NCI-H1930 (cell line): ENCODE results near the gene MRPL54.

Experiments used
- DNase-seq, 2 experiments: peaks; one replicate each; lab custom pipeline; 2025; lab: John Stamatoyannopoulos, UW

MRPL54 gene

DNA sequence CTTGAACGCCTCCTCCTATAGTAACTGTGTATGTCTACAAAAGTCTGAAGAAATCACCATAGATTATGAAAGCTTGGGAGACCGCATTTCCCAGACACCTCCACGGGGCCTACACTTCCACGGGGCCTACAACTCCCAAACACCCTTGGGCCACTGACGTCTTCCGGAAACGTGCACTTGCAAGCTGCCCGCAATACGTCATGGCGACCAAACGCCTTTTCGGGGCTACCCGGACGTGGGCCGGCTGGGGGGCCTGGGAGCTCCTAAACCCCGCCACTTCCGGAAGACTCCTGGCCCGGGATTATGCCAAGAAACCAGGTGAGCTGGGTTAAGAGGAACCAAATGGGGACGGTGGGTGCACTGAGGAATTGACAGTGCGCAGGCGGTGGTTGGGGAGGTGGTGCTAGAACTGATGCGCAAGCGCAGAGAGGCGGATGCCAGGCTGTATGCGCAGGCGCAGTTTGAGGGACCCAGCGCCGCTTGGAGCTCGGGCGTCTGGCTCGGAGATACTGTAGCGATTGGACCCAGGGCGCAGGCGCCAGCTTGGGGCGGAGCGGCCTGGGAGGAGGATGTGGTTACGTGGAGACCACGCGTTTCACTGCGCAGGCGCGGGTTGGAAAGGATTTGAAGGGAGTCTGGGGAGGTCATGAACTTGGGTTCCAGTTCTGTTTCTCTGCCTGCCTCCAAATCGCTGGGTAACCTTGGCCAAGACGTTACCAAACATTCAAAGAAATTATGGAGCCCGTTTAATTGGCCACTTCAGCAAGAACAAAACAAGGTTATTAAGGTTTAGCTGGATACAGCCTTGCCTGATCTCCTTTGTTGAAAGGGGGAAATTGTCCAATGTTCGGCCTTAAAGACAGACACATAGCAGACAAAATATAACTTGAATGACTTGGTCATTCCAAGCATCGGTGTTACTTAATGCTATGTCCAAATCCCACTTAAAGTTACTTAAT is at the start of gene MRPL54:
Gene MRPL54, plus strand, starts transcription at position 182 of the 959 bp plus-strand sequence. Its CDS starts 19 bp downstream, at position 201.
- DNase-seq, result peak; percentile 94 to 95

DNA sequence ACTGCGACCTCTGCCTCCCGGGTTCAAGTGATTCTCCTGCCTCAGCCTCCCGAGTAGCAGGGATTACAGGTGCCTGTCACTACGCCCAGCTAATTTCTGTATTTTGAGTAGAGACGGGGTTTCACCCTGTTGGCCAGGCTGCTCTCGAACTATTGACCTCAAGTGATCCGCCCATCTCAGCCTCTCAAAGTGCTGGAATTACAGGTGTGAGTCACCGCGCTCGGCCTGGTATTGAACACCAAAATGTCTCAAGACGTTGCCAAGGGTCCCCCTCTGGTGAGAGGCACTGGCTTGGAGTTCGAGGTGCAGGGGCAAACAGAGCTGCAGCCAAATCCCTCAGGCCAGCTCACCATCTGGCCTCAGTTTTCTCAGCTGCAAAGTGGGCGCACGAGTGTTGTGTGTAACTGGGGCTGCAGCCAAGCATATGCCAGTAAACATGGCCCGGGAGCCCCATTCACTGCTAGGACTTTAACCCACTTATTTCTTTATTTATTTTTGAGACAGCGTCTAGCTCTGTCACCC is 46.3 kb upstream of the MRPL54 start:
- DNase-seq, result no peak

DNA sequence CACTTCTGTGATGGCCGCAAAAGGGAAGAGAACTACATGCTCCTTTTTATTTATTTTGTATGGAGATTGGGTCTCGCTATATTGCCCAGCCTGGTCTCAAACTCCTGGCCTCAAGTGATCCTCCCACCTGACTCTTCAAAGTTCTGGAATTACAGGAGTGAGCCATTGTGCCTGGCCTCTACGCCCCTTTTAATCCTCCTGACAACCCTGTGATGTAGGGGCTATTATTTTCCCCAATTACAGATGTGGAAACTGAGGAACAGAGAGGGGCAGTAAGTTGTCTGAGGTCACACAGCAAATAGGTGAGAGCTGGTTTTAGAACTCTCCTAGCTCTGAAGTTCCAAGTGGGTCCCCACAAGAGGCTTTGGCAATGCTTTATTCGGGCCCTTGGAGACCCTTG is 42.6 kb upstream of the MRPL54 start:
- no peak for DNase-seq

DNA sequence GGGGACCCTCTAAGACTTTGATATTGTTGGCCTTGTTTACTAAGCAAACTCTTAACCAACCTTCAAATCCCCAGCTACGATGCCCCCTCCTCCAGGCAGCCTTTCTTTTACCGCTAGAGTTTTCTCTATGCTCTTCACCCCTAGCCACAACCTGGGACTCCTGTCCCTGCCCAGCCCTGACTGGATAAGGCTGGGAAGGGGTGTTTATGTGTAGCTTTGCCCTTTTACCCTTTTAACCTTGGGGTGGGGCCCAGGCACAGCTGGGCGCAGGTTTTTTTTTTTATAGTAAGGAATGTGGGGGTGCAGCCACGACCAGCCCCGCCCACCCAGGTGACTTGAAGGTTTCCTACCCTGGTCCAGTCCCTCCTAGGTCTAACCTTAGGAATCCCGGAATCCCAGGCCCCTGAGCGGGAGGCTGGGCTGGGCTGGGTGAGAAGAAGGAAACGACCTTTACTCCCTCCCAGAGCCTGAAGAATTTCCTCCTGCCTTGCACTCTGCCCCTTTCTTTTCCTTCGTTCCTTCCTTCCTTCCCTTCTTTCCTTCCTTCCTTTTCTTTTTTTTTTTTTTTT is 42.0 kb upstream of the MRPL54 start:
- DNase-seq, result no peak

DNA sequence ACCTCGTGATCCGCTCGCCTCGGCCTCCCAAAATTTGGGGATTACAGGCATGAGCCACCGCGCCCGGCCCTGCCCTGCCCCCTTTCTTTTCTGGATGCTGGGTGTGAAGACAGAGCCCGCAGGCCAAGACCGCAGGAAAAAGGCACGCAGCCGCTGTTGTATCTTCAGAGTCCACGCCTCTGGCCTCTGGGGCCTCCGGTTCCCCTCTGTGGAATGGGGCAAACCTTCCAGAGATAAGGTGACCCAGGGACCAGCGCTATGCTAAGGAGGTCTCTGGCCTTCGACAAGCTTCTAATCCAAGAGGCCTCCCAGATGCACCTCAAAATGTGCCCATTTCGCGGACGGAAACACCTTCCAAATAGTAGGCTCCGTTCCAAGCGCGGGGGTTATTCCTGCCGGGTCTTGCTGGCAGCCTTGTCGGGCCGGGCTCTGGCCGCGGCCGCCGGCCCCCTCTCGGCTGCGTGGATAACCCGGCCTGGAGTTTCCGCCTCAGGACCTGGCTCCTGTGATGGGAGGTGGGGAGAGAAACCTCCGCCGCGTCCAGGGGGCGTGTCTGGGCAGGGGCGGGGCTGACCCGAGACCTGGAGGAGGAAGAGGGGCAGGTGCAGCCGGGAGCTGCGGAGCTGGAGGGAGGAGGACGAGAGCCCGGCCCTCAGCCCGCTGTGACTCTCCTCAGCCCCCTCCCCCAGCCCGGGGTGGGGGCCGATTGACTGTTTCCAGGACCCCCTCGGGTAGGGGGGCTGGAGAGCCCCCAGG is 41.2 kb upstream of the MRPL54 start:
- DNase-seq, result peak; percentile 50 to 77

DNA sequence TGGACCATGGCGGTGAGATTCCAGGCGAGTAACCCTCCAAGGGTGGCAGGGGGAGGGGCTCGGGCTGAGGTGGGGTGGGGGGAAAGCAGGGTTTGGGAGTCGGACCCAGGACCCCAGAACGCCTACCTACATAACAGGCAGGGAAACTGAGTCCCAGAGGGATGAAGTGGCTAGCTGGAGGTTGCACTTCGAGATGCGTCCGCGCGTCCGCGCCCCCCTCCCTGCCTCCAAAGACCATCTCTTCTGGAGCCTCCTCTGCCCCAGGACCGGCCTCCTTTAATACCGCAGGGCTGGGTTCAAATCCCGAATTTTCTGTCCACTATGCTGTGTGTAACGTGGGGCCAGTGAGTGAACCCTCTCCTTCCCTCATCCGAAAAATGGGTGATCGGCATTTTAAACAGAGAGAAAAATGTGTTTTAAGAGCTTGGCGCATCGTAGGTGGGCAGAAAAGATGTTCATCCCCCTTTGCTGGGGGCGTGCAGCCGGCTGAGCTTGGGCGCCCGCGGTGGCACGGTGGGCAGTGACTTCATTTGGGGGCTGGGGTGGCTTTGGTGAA is 40.5 kb upstream of the MRPL54 start:
- DNase-seq, result no peak

DNA sequence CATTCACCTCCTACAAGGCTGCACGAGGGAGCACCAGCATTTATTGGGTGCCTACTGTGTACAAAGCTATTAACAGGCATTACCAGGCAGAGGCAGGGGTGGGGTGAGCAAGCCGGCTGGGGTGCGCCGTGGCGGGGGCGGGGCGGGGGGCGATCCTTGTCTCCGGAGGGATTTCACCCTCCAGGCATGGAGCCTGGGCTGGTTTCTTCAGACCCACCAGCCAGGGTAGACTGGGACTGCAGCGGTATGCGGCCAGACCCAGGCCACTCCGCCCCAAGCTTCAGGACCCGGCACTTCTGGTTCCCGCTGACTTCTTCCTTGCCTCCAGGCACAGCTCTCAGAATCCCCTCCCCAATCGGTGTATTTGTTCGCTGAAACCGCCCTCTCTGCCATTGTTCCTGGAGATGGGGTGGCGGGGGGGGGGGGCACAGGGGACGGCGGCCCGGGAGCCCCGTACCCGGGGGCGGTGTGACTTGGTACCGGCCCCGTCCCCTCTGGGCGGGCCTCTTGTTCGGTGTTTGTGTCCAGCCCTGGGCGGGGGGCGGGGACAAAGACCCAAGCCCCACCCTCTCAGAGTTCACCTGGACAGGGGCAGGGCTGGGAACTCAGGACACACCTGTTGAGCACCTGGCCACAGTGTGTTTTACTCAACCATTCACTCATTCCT is 39.9 kb upstream of the MRPL54 start:
- no peak for DNase-seq

DNA sequence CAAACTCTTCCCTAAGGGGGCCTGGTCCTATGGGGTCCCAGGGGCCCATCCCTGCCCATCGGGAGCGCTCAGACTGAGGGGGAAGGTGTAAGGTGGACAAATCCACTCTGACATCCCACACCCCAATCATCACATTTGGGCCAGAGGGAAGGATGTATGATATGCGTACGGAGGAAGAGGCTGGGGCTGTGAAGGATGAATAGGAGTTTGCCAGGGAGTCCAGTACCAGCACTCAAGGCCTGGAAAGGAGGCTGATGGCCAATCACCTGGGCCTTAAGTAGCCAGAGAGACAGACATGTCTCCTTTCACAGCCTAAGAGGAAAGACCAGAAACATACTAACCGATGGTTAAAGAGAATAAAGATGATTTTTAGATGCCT is 39.4 kb upstream of the MRPL54 start:
- no peak for DNase-seq

DNA sequence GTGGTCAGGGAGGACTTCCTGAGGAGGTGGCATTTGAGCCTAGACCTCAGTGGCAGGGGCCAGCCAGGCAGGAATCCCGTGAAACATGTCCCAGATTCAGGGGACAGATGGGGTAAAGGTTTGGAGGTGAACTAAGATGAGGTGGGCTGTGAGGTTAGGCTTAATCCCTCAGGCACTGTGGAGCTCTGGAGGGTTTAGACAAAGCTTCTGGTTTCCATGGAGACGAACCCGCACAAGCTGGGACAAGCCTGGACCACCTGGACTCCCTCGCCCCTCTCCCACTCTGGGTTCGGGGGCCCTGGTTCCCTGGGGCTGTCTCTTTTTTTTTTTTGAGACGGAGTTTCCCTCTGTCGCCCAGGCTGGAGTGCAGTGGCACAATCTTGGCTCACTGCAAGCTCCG is 38.6 kb upstream of the MRPL54 start:
- no peak for DNase-seq

DNA sequence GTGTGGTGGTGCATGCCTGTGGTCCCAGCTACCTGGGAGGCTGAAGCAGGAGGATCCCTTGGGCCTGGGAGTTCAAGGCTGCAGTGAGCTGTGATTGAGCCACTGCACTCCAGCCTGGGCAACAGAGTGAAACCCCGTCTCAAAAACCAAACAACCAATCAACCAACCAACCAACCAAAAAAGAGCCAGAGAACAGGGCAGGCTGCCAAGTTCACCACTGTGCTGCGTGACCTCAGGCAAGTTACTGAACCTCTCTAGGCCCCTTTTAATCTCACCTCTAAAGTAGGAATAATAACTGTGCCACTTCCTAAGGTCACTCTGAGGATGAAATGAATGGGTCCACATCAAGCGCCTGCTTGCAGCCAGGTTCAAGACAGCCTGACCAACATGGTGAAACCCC is 37.4 kb upstream of the MRPL54 start:
- DNase-seq, result no peak

DNA sequence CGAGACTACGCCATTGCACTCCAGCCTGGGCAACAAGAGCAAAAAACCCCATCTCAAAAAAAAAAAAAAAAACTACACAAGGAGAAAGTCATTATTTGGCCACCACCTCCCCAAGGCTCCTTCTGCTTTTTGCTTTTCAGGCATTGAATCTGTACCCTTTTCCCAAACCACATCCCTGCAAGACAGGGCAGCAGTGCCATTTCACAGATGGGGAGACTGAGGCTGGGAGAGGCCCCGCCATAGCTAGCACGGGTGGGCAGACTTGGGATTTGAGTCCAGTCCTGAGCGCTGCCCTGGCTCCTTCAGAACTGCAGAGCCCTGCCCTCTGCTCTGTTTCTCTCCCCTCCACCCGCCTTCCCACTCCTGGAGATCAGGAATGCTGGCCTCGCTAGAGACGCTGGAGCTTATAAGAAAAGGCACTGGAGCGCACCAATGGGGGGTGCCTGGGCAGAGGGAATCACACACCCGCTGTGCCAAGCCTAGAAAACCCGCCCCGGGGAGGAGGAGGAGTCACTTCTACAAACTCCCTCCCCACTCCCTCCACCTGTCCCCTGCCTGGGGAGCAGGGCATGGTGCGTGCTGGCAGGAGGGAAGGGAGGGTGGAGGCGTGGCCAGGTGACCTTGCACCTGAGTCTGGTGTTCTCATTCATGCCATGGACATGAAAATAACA is 36.7 kb upstream of the MRPL54 start:
- DNase-seq, result no peak

DNA sequence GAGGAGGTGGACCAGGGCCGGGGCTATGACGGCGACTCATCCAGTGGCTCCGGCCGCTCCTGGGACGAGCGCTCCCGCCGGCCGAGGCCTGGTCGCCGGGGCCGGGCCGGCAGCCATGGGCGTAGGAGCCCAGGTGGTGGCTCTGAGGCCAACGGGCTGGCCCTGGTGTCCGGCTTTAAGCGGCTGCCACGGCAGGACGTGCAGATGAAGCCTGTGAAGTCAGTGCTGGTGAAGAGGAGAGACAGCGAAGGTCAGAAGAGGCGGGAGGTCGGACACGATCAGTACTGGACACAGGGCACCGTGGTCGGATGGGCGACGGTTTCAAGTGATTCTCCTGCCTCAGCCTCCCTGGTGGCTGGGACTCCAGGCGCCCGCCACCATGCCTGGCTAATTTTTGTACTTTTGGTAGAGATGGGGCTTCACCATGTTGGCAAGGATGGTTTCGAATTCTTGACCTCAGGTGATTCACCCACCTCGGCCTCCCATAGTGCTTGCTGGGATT is 32.0 kb upstream of the MRPL54 start:
- no peak for DNase-seq

DNA sequence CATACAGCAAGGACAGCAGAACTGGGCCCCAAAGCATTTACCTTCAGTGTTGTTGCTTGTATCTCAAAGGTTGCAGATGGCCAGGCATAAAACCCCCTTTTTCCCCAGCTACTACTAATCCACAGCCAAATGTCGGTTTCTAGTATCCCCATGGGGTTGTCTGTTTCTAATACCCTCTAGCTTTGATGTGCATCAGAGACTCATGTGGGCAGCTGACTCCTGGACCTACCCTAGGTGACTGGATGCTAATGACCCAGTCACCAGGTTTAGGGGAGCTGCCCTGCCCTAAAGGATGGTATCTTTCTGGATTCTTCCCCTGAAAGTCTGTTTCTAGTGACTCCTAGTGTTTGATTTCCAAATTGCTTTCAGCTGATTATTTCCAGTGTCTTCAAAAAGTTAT is 30.4 kb upstream of the MRPL54 start:
- no peak for DNase-seq

DNA sequence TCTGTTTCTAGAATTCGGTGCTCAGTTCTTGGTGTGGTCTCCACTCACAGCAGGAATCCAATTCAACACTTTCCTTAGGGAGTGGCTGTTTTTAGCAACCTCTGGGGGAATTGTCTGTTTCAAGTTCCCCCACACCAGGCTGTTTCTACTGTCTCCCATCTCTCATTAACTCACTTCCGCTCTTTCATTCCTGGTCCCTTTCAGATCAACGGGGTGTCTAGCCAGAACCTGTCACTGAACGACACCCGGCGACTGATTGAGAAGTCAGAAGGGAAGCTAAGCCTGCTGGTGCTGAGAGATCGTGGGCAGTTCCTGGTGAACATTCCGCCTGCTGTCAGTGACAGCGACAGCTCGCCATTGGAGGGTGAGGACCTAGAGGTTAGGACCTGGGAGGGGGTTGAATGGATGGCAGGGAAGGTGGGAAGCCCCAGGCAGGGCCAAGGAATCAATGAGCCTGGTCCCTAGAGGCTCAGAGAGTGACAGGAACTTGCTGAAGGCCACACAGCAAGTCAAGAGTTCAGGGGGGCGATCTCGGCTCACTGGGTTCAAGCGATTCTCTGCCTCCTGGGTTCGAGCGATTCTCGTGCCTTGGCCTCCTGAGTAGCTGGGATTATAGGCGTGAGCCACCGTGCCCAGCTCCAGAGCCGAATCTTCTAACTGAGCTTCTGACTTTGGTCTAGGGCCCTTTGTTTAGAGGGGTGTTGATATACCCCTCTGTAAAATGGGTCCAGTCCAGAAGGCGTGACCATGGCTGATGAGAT is 28.8 kb upstream of the MRPL54 start:
- DNase-seq, result no peak

DNA sequence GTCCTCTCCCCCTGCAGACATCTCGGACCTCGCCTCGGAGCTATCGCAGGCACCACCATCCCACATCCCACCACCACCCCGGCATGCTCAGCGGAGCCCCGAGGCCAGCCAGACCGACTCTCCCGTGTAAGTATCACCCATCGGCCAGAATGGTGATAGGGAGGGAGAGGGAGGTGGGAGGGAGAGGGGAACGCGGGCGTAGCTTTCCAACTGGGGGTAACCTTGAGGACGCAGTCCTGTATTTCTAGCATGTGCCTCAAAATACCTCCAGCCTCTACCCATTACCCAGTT is 28.2 kb upstream of the MRPL54 start:
- no peak for DNase-seq

DNA sequence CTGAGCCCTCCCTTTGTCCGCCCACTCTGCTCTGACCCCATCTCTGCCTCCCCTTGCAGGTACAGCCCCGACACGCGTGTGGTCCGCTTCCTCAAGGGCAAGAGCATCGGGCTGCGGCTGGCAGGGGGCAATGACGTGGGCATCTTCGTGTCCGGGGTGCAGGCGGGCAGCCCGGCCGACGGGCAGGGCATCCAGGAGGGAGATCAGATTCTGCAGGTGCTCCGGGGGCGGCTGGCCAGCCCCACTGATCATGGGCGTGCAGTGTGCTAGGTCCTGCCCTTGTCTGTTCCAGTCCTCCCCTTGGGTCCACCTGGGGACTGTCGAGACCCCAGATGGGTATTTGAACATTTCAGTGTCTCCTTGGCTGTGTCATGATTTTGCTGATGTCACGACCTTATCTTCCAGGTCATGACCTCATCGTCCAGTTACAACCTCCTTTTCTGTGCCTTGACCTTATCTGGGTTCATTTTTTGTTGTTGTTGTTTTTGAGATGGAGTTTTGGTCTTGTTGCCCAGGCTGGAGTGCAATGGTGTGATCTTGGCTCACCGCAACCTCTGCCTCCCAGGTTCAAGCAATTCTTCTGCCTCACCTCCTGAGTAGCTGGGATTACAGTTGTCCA is 26.3 kb upstream of the MRPL54 start:
- no peak for DNase-seq

DNA sequence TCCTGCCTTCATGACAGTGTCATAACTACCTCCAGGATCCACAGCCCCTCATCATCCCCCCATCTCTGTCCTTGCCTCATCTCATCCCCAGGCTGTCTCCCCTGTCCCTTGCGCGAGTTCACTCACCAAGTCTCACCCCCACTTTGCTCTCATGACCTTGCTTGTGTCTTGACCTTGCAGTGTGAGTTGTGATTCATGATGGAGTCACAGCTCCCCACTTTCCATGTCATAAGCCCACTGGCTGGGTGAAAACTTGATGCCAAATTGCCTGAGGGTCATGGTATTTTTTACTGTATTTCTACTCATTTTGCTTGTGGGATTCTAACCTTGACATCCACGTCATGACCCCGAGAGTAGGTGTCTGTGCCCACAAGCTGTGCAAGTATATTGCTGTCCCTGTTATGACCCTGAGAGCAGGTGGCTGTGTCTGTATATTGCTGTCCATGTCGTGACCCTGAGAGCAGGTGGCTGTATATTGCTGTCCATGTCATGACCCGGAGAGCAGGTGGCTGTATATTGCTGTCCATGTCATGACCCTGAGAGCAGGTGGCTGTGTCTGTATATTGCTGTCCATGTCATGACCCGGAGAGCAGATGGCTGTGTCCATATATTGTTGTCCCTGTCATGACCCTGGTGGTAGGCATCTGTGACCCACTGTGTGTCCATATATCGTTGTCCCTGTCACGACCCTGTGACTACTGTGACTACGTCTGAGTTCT is 24.8 kb upstream of the MRPL54 start:
- DNase-seq, result no peak

DNA sequence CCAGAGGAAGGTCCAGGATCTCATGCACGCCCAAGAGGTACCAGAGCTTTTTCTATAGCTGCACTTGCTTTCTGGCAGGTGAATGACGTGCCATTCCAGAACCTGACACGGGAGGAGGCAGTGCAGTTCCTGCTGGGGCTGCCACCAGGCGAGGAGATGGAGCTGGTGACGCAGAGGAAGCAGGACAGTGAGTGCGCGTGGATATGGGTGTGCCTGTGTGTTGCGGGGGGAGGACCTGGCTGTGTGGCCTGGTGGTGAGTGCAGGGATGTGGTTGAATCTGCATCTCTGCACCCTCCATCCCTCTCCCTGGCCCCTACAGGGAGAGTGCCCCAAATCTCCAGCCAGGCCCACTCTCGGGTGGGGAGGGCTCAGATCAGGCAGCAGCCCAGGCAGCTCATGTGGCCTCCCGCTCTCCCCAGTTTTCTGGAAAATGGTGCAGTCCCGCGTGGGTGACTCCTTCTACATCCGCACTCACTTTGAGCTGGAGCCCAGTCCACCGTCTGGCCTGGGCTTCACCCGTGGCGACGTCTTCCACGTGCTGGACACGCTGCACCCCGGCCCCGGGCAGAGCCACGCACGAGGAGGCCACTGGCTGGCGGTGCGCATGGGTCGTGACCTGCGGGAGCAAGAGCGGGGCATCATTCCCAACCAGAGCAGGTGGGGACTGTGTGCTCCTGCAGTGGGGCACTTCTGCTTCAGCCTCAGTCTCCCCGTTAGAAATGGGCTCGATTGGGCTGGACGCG is 23.8 kb upstream of the MRPL54 start:
- no peak for DNase-seq

DNA sequence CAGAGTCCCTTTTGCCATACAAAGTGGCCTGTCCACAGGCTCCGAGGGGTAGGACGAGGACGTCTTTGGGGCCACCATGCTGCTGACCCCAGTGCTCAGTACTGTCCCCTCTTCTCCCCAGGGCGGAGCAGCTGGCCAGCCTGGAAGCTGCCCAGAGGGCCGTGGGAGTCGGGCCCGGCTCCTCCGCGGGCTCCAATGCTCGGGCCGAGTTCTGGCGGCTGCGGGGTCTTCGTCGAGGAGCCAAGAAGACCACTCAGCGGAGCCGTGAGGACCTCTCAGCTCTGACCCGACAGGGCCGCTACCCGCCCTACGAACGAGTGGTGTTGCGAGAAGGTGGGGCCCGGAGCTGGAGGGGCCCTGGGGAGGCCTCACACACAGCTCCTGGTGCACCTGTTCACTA is 22.1 kb upstream of the MRPL54 start:
- no peak for DNase-seq
